Sigmoid colon (tissue), 7 donors: ENCODE measurements around the gene MXRA8. TPM values are rescaled to one million over a fixed set of nuclear protein-coding genes. Genes with fewer than 3 reads are reported as not detected.

Experiments
- DNase-seq: peaks from one replicate; pipeline ENCODE4 v3.0.0-alpha.2; 2019
- H3K27ac ChIP-seq, 4 donors: fragments of 200-600 bp; sonication (generic); one replicate each; pipeline ENCODE4 v1.5.1; 2016 to 2019; ENCODE audit warnings: mild to moderate bottlenecking in 1 of 4
- H3K27me3 ChIP-seq, 3 donors: fragments of 200-600 bp; sonication (generic); one replicate each; pipeline ENCODE4 v1.5.1; 2019; ENCODE audit warnings: mild to moderate bottlenecking in 1 of 3
- H3K36me3 ChIP-seq, 4 donors: fragments of 200-600 bp; sonication (generic); one replicate each; pipeline ENCODE4 v1.5.1; 2016 to 2019
- H3K4me1 ChIP-seq, 4 donors: fragments of 200-600 bp; sonication (generic); one replicate each; pipeline ENCODE4 v1.5.1; 2017 to 2019
- H3K4me3 ChIP-seq, 4 donors: fragments of 200-600 bp; sonication (generic); one replicate each; pipeline ENCODE4 v1.5.1; 2017 to 2019; ENCODE audit warnings: mild to moderate bottlenecking in 2 of 4, moderate library complexity in 1 of 4
- H3K9me3 ChIP-seq, 4 donors: fragments of 200-600 bp in 3 of 4; sonication (generic) in 3 of 4; one replicate each; pipeline versions ENCODE4 v1.5.1 to v1.6.1; 2013 to 2019
- EP300 ChIP-seq, 4 donors: sonication (generic); formaldehyde crosslinking; IDR thresholded peaks; one replicate each; pipeline ENCODE4 v1.6.1; 2017; ENCODE audit warnings: antibody characterized with exemption in 4 of 4
- POLR2A ChIP-seq, 2 donors: fragments of 450-650 bp; IDR thresholded peaks; one replicate each; pipeline ENCODE4 v1.6.1; 2016; ENCODE audit warnings: antibody characterized with exemption in 2 of 2, mild to moderate bottlenecking in 2 of 2, moderate library complexity in 2 of 2
- POLR2AphosphoS5 ChIP-seq, 4 donors: sonication (generic); formaldehyde crosslinking; IDR thresholded peaks; one replicate each; pipeline ENCODE4 v1.6.1; 2017; ENCODE audit warnings: antibody characterized with exemption in 4 of 4
- WGBS, 2 donors: extraction: QIAGEN DNeasy Blood & Tissue Kit; methylation state at CpG; one replicate each; pipeline ENCODE4 v1.1.7; 2013; 5-methylcytosine and 5-hydroxymethylcytosine counted together
- intact Hi-C: fragments of 100-400 bp; cut with DNase I; formaldehyde crosslinking; loops from one replicate; pipeline ENCODE4 v1.15.1; 2023
- polyA plus RNA-seq, 3 donors: library from polyadenylated mRNA; stranded (reverse); fragments of 200-250 nt; gene quantifications; one replicate each; pipeline ENCODE4 v1.2.3, GENCODE V29; 2013
- total RNA-seq, 4 donors: library from RNA; depleted of rRNA; stranded (reverse); fragments of >200 nt; gene quantifications; one replicate each; pipeline ENCODE4 v1.1.0, GENCODE V29; 2016
- TF ChIP-seq, protein P1 (sequence below), 4 experiments: fragments of 450-650 bp in 3 of 4; fragments of 200-600 bp in 1 of 4; IDR thresholded peaks; one replicate each; pipeline ENCODE4 v1.5.1; 2016 to 2019; ENCODE audit warnings: antibody characterized with exemption in 4 of 4, mild to moderate bottlenecking in 3 of 4, moderate library complexity in 2 of 4
- donor health status: healthy with polysubstance abuse.
- donor health status: Bipolar disorder and iron deficiency.
- donor health status: healthy.

The MXRA8 gene
- total and polyA plus RNA-seq, 7 donors, result 2.8 to 234 (median 78.8) TPM

DNA sequence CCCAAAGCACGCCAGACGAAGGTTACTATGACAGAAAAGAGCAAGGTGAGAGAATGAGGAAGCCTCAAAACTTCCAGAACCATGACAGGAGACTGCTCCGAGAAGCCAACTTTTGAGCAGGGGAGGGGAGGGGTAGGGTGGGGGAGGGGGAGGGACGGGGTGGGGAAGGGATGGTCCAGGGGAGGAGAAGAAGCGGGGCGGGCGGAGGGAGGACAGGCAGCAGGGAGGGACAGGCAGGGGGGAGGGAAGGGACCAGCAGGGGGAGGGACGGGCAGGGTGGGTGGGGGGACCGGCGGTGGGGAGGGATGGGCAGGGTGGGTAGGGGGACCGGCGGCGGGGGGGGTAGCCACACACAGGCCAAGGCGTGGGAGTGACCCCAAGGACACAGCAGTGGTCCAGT, 35.9 kb downstream of the MXRA8 start:
- H3K4me3 ChIP-seq, result no peak overlapping the region
- no peaks in the 10 kb centered on the region for H3K9me3 ChIP-seq
- peak overlapping the region in 1 of 4 donors; percentile 31 for H3K27ac ChIP-seq
- DNase-seq, result no peak
- 79 to 87% methylated on average over 14 of the region's 14 CpGs for WGBS, 2 donors
- peaks cover 5 to 41% (median 10%) of the 10 kb centered on the region in 4 donors for H3K36me3 ChIP-seq
- TF ChIP-seq POLR2AphosphoS5 (IDR thresholded peaks at IDR 0.05) (no peak), POLR2A (IDR thresholded peaks at IDR 0.05) (no peak), EP300 (IDR thresholded peaks at IDR 0.05) (no peak)
- TF ChIP-seq, protein P1, sequence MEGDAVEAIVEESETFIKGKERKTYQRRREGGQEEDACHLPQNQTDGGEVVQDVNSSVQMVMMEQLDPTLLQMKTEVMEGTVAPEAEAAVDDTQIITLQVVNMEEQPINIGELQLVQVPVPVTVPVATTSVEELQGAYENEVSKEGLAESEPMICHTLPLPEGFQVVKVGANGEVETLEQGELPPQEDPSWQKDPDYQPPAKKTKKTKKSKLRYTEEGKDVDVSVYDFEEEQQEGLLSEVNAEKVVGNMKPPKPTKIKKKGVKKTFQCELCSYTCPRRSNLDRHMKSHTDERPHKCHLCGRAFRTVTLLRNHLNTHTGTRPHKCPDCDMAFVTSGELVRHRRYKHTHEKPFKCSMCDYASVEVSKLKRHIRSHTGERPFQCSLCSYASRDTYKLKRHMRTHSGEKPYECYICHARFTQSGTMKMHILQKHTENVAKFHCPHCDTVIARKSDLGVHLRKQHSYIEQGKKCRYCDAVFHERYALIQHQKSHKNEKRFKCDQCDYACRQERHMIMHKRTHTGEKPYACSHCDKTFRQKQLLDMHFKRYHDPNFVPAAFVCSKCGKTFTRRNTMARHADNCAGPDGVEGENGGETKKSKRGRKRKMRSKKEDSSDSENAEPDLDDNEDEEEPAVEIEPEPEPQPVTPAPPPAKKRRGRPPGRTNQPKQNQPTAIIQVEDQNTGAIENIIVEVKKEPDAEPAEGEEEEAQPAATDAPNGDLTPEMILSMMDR (IDR thresholded peaks at IDR 0.05), result no peak
- H3K4me1 ChIP-seq, result peaks cover 3 to 79% (median 68%) of the 10 kb centered on the region in 4 donors
- H3K27me3 ChIP-seq, result no peaks in the 10 kb centered on the region
- intact Hi-C loops, result no loop called here

DNA sequence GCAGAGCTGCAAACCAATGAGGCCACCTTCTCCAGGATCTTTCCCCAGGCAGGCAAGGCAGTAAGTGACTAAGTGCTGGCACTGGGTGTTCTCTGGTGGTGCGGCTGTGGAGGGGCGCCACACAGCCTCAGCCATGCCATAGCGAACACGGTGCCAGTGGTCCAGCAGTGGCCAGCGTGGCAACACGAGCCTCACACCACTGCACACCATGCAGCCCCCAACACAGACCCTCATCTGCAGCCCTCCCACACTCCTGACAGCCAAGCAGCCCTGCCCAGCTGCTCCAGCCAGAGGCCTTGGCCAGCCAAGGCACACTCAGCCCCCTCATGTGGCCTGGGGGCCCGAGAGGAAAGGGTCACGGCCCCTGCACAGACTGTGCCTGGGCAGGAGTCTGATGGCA, 36.9 kb downstream of the MXRA8 start:
- Histone ChIP-seq H3K27me3 (no peaks in the 10 kb centered on the region), H3K9me3 (no peaks in the 10 kb centered on the region), H3K27ac (peak overlapping the region in 3 of 4 donors; percentile 31 to 90 (median 85)), H3K4me1 (peaks cover 3 to 81% (median 74%) of the 10 kb centered on the region in 4 donors), H3K36me3 (peaks cover 0 to 39% (median 9%) of the 10 kb centered on the region in 4 donors), H3K4me3 (no peak overlapping the region)
- WGBS, 2 donors, result 94 to 97% methylated on average over 8 of the region's 8 CpGs
- intact Hi-C loops, result no loop called here
- no peak for DNase-seq
- no peak for TF ChIP-seq POLR2A (IDR thresholded peaks at IDR 0.05)
- TF ChIP-seq, protein P1 (IDR thresholded peaks at IDR 0.05), result no peak
- no peak for TF ChIP-seq EP300 (IDR thresholded peaks at IDR 0.05)
- no peak for TF ChIP-seq POLR2AphosphoS5 (IDR thresholded peaks at IDR 0.05)

DNA sequence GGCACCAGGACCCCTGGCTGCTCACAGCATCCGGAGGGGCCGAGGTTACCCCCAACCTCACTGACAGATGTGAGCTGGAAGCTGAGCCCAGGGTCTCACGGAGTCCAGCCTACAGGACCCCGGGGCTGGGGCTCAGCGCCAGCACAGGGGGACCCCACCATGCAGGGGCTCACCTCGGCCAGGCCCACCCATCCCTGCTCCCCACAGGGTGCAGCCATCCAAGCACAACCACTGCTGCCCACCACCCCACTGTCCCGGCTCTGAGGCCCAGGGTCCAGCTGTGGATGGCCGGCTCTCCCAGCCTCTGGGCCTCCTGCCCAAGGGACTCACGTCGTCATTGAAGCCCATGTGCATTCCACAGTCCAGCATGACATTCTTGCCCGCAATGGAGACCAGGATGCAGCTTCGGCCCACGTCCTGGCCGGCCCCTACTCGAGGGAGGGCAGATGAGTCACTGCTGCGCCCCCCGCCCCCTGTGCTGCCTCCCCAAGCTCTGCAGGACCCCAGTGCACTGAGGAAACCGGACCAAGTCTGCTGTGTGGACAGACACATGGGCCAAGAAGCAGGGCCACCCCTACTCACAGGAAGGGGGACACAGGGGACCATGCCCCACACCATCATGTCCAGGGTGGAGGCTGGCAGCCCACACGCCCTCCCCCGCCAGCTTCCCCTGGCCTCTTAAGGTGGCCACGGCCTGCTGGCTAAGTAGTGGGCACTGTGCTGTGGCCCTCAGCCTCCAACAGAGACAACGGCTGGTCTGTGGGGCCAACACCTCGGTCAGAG, 37.5 kb downstream of the MXRA8 start:
- no peak for DNase-seq
- Histone ChIP-seq H3K27me3 (no peaks in the 10 kb centered on the region), H3K4me1 (peaks cover 3 to 81% (median 75%) of the 10 kb centered on the region in 4 donors), H3K36me3 (peaks cover 0 to 37% (median 9%) of the 10 kb centered on the region in 4 donors), H3K27ac (peak overlapping the region in 3 of 4 donors; percentile 29 to 90 (median 85)), H3K4me3 (no peak overlapping the region), H3K9me3 (no peaks in the 10 kb centered on the region)
- intact Hi-C loops, result no loop called here
- TF ChIP-seq POLR2A (IDR thresholded peaks at IDR 0.05), result no peak
- no peak for TF ChIP-seq POLR2AphosphoS5 (IDR thresholded peaks at IDR 0.05)
- WGBS, 2 donors, result 87 to 90% methylated on average over 23 of the region's 23 CpGs

DNA sequence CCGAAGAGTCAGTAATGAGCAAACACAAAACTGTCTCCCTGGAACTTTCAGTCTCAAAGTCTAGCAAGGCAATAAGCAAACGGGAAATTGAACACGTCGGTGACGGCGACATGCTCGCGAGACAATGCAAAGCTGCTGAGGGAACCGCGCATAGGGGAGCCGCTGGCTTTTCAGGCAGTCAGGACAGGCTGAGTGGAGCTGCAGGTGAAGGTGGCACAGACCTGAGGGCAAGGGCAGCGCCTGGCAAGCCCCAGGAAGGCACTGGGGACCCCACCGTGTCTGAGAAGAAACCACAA, 38.8 kb downstream of the MXRA8 start:
- no peak for DNase-seq
- Histone ChIP-seq H3K27ac (peak overlapping the region; percentile 29 to 90 (median 84)), H3K36me3 (peaks cover 6 to 43% (median 14%) of the 10 kb centered on the region in 4 donors), H3K27me3 (no peaks in the 10 kb centered on the region), H3K4me1 (peaks cover 3 to 78% (median 72%) of the 10 kb centered on the region in 4 donors), H3K9me3 (no peaks in the 10 kb centered on the region), H3K4me3 (no peak overlapping the region)
- 88 to 95% methylated on average over 13 of the region's 13 CpGs for WGBS, 2 donors
- no peak for TF ChIP-seq EP300 (IDR thresholded peaks at IDR 0.05)
- TF ChIP-seq POLR2AphosphoS5 (IDR thresholded peaks at IDR 0.05), result no peak
- TF ChIP-seq, protein P1 (IDR thresholded peaks at IDR 0.05), result no peak
- TF ChIP-seq POLR2A (IDR thresholded peaks at IDR 0.05), result no peak
- intact Hi-C loops, result no loop called here

DNA sequence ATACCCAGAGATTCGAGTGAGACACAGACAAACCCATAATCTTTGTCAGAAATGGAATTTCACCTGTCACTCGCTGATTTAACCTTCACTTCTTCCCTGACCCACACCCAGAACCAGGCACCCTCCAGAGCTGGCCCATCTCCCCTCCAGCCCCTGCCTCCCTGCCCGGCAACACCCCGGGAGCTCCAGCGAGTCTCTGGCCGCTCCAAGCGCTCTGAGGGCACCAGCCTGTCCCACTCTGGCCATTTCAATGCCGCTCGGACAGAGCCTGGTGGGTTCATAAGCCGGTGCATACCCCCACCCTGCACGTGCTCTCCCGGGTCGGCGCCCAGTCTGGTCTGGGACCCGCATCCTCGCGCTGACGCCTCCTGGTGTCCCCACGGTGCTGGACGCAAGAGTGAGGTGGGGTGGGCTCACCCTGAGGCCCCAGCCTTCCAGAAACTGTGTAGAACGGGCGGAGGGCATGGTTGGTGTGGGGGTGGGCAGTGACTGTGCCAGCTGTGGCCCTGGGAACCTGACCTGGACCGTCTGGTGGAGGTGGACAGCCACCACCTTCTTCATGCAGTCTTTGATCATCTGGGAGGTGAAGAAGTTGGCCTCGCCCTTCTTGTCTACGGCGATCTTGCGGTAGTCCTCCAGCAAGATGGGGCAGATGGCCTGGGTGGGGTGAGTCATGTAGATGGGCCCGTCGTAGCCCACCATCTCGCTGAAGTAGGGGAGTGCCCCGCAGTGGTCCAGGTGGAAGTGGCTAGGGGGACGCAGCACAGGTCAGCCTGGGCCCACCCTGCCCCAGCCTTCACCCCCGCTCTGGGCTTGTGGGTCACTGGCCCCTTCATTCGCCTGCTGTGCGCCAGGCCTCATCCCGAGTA, 39.3 kb downstream of the MXRA8 start:
- intact Hi-C loops, result no loop called here
- 91 to 94% methylated on average over 36 of the region's 36 CpGs for WGBS, 2 donors

More for the DNA sequence above, 39.3 kb downstream of the MXRA8 start:
- Histone ChIP-seq H3K27me3 (no peaks in the 10 kb centered on the region), H3K4me3 (no peak overlapping the region), H3K27ac (peak overlapping the region; percentile 84 to 90 (median 86)), H3K36me3 (peaks cover 12 to 49% (median 20%) of the 10 kb centered on the region in 4 donors), H3K4me1 (peaks cover 3 to 78% (median 72%) of the 10 kb centered on the region in 4 donors), H3K9me3 (no peaks in the 10 kb centered on the region)
- no peak for DNase-seq
- TF ChIP-seq EP300 (IDR thresholded peaks at IDR 0.05) (no peak), POLR2A (IDR thresholded peaks at IDR 0.05) (no peak)
